K562 (cell line): ENCODE measurements around the gene CLCA2. TPM values are rescaled to one million over a fixed set of nuclear protein-coding genes. Genes with fewer than 3 reads are reported as not detected.

Experiments used
- ARNT ChIP-seq, 2 experiments: fragments of 450-650 bp; IDR thresholded peaks; 2 replicates each; pipeline ENCODE4 v1.6.1; 2016; ENCODE audit warnings: mild to moderate bottlenecking in 1 of 2
- CEBPG ChIP-seq, 3 experiments: fragments of 200-800 bp in 1 of 3; sonication (Bioruptor generic) in 1 of 3; sonication (generic) in 1 of 3; formaldehyde crosslinking in 1 of 3; IDR thresholded peaks in 2 of 3; conservative IDR thresholded peaks in 1 of 3; 2 replicates each; pipeline versions ENCODE4 v1.6.1 to v1.8.0; 2016 to 2022; ENCODE audit warnings: missing compliant biosample characterization in 2 of 3, missing genetic modification characterization in 2 of 3, mild to moderate bottlenecking in 1 of 3, missing genetic modification reagents in 1 of 3
- CTCFL ChIP-seq: IDR thresholded peaks from 2 replicates; pipeline ENCODE4 v1.6.1; 2011; ENCODE audit warnings: borderline replicate concordance, low read depth, mild to moderate bottlenecking, moderate library complexity, low read length; ENCODE audit not compliant: insufficient read depth, poor library complexity, severe bottlenecking
- FOXP4 ChIP-seq: sonication (generic); formaldehyde crosslinking; IDR thresholded peaks from 2 replicates; pipeline ENCODE4 v1.8.0; 2022; ENCODE audit warnings: mild to moderate bottlenecking, missing genetic modification reagents, borderline replicate concordance
- RFX5 ChIP-seq: IDR thresholded peaks from 2 replicates; pipeline ENCODE4 v1.6.1; 2011; ENCODE audit warnings: low read depth, mild to moderate bottlenecking, improper control_type of control experiment, low read length
- SMAD1 ChIP-seq: fragments of 150-350 bp; IDR thresholded peaks from 2 replicates; pipeline ENCODE4 v1.6.1; 2014; ENCODE audit warnings: low read length, low read depth; ENCODE audit not compliant: partially characterized antibody
- TAL1 ChIP-seq: fragments of 450-650 bp; IDR thresholded peaks from 2 replicates; pipeline ENCODE4 v1.6.1; 2016; ENCODE audit warnings: mild to moderate bottlenecking
- ZNF511 ChIP-seq: sonication (generic); formaldehyde crosslinking; IDR thresholded peaks from 2 replicates; pipeline ENCODE4 v1.8.0; 2022; ENCODE audit warnings: mild to moderate bottlenecking, missing genetic modification reagents
- polyA plus RNA-seq, 8 experiments: library from polyadenylated mRNA; depleted of rRNA in 4 of 8; stranded (reverse) in 5 of 8; unstranded in 3 of 8; fragments of >200 nt; fragmentation: Nextera tagmentation in 2 of 8; fragmentation: Illumina TruSeq in 1 of 8; extraction: Ambion mirVana in 2 of 8; extraction: Trizol in 1 of 8; gene quantifications; 2 replicates each; pipeline versions ENCODE4 v1.2.1 to v1.2.3, GENCODE V29; 2011 to 2014; ENCODE audit warnings: inconsistent platforms in 1 of 8, missing spikeins in 1 of 8
- total RNA-seq, 7 experiments: library from RNA; depleted of rRNA in 6 of 7; stranded (reverse); fragments of >200 nt in 6 of 7; fragmentation: Illumina TruSeq in 2 of 7; extraction: Trizol in 2 of 7; gene quantifications; 2 replicates each; pipeline versions ENCODE4 v1.2.1 to v1.2.3, GENCODE V29; 2011 to 2021; ENCODE audit warnings: low replicate concordance in 1 of 7

Gene CLCA2
- total and polyA plus RNA-seq, 9 of the 15 experiments (the other 6 are each of a cell fraction or from before 2014, with no cell fraction given) = 0.03 TPM; not detected in 8

- TF ChIP-seq CEBPG (CRISPR knock-in tag; IDR thresholded peaks at IDR 0.05) (no peak), CEBPG (tag; conservative IDR thresholded peaks at IDR 0.05 in 1 of 2, IDR thresholded peaks at IDR 0.05 in 1 of 2) (no peak), TAL1 (no peak), CTCFL (no peak), FOXP4 (CRISPR knock-in tag) (no peak), SMAD1 (no peak), ZNF511 (CRISPR knock-in tag) (no peak), ARNT (IDR thresholded peaks at IDR 0.05) (no peak), RFX5 (no peak)
Observed at GRCh38 chr1:86468501-86468977, 44.6 kb downstream of the CLCA2 start, which contains the start of gene CLCA1 (continued).
